Measurements from ENCODE around the gene GABARAP. TPM values are rescaled to one million over a fixed set of nuclear protein-coding genes. Genes with fewer than 3 reads are reported as not detected.

GABARAP gene
- total and polyA plus RNA-seq, 2 donors (not counting 1 experiment from before 2014, with no cell fraction given) = 173 to 1,154 TPM

DNA sequence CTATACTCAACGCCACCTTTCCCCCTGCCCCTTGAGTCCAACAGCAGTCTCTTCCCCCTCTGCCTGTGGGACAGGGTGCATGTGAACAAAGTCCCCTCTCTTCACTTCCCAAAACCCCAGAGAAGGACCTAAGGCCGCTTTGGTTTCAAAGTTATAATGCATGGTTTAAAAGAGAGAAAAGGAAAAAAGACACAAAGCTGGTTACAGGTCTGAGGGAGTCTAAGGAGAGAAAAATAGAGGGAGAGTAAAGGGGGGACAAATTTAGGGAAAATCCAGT, 1.1 kb upstream of the GABARAP start:
- no peaks in the 10 kb centered on the region for H3K9me3 ChIP-seq (ENCODE audit: control insufficient read depth, insufficient read depth, low read depth, low read length)
- H4K20me1 ChIP-seq (ENCODE audit: control insufficient read depth, extremely low read depth, insufficient read depth, low read length) = no peaks in the 10 kb centered on the region
- H3K79me2 ChIP-seq (ENCODE audit: control insufficient read depth, insufficient read depth, low read length) = peaks cover 50% of the 10 kb centered on the region
- DNase-seq (ENCODE audit: low read depth in 2 of 2) = no peak
- TF ChIP-seq EZH2 (IDR thresholded peaks at IDR 0.05; ENCODE audit: low read length, missing control alignments) = no peak
- TF ChIP-seq, protein P1, sequence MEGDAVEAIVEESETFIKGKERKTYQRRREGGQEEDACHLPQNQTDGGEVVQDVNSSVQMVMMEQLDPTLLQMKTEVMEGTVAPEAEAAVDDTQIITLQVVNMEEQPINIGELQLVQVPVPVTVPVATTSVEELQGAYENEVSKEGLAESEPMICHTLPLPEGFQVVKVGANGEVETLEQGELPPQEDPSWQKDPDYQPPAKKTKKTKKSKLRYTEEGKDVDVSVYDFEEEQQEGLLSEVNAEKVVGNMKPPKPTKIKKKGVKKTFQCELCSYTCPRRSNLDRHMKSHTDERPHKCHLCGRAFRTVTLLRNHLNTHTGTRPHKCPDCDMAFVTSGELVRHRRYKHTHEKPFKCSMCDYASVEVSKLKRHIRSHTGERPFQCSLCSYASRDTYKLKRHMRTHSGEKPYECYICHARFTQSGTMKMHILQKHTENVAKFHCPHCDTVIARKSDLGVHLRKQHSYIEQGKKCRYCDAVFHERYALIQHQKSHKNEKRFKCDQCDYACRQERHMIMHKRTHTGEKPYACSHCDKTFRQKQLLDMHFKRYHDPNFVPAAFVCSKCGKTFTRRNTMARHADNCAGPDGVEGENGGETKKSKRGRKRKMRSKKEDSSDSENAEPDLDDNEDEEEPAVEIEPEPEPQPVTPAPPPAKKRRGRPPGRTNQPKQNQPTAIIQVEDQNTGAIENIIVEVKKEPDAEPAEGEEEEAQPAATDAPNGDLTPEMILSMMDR (conservative IDR thresholded peaks at IDR 0.05 in 1 of 2, IDR thresholded peaks at IDR 0.05 in 1 of 2; ENCODE audit: low read depth in 1 of 2, low read length in 2 of 2) = no peak
- H3K4me2 ChIP-seq (ENCODE audit: extremely low read depth, insufficient read depth, low read length) = peak overlapping the region; percentile 100
- peaks cover 14% of the 10 kb centered on the region for H3K36me3 ChIP-seq (ENCODE audit: control insufficient read depth, insufficient read depth, low read length)
- no peaks in the 10 kb centered on the region for H3K27me3 ChIP-seq (ENCODE audit: control insufficient read depth, insufficient read depth, low read length)
- H2AFZ ChIP-seq (ENCODE audit: low read length) = no peak overlapping the region
- peak overlapping the region; percentile 68 for H3K9ac ChIP-seq (ENCODE audit: insufficient read depth, low read length)
- H3K4me3 ChIP-seq (replicated peaks in 1 of 4; ENCODE audit: control extremely low read depth in 1 of 4, insufficient read depth in 1 of 4, low read depth in 3 of 4, low read length in 4 of 4) = peak overlapping the region; percentile 72 to 98 (median 96)
- peaks cover 13% of the 10 kb centered on the region for H3K4me1 ChIP-seq (ENCODE audit: control insufficient read depth, extremely low read depth, insufficient read depth, low read length)
- peak overlapping the region; percentile 97 for H3K27ac ChIP-seq (ENCODE audit: insufficient read depth, low read length)

DNA sequence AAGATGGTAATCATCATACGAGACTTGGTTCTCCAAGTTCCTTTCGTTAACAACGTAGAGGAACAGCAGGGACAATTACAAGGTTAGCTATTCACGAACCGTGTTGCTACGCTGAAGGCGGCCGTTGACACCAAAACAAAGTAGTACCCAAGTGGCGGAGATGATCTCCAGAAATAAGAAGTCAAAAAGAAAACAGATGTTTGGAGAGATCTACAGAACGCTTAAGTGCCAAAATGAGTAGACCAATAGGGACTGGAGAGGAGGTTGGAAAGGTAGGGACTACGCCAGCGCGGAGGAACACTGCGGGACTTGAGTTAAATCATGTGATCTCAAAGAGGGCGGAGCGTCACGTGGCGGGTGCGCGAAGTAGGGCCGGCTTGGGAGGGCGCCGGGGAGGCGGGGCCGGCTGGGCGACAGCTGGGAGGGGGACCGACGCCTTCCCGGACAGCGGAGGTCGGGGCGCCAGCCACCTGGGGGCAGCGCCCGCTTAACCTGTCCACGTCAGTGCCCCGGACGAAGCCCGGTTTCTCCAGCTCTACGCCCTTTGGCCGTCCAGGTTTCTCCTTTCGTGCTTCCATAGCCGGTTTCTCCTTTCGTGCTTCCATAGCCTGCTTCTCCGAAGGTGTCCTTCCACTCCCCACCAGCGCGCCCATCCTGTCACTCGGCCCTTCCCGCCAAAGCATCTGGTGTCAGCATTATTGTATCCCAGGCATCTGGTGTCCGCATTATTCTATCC, 636 bp upstream of the GABARAP start:
- H3K36me3 ChIP-seq (ENCODE audit: control insufficient read depth, insufficient read depth, low read length) = peaks cover 14% of the 10 kb centered on the region
- DNase-seq (ENCODE audit: low read depth in 2 of 2) = peak; percentile 97 to 98
- H3K9ac ChIP-seq (ENCODE audit: insufficient read depth, low read length) = peak overlapping the region; percentile 68
- H2AFZ ChIP-seq (ENCODE audit: low read length) = peak overlapping the region; percentile 98
- peak overlapping the region; percentile 74 to 98 (median 96) for H3K4me3 ChIP-seq (replicated peaks in 1 of 4; ENCODE audit: control extremely low read depth in 1 of 4, insufficient read depth in 1 of 4, low read depth in 3 of 4, low read length in 4 of 4)
- H3K27me3 ChIP-seq (ENCODE audit: control insufficient read depth, insufficient read depth, low read length) = no peaks in the 10 kb centered on the region
- H3K9me3 ChIP-seq (ENCODE audit: control insufficient read depth, insufficient read depth, low read depth, low read length) = no peaks in the 10 kb centered on the region
- peaks cover 48% of the 10 kb centered on the region for H3K79me2 ChIP-seq (ENCODE audit: control insufficient read depth, insufficient read depth, low read length)
- H3K4me1 ChIP-seq (ENCODE audit: control insufficient read depth, extremely low read depth, insufficient read depth, low read length) = peaks cover 13% of the 10 kb centered on the region
- H4K20me1 ChIP-seq (ENCODE audit: control insufficient read depth, extremely low read depth, insufficient read depth, low read length) = no peaks in the 10 kb centered on the region
- TF ChIP-seq, protein P1 (conservative IDR thresholded peaks at IDR 0.05 in 1 of 2, IDR thresholded peaks at IDR 0.05 in 1 of 2; ENCODE audit: low read depth in 1 of 2, low read length in 2 of 2) = no peak
- no peak for TF ChIP-seq EZH2 (IDR thresholded peaks at IDR 0.05; ENCODE audit: low read length, missing control alignments)
- peak overlapping the region; percentile 100 for H3K4me2 ChIP-seq (ENCODE audit: extremely low read depth, insufficient read depth, low read length)
- H3K27ac ChIP-seq (ENCODE audit: insufficient read depth, low read length) = peak overlapping the region; percentile 97

DNA sequence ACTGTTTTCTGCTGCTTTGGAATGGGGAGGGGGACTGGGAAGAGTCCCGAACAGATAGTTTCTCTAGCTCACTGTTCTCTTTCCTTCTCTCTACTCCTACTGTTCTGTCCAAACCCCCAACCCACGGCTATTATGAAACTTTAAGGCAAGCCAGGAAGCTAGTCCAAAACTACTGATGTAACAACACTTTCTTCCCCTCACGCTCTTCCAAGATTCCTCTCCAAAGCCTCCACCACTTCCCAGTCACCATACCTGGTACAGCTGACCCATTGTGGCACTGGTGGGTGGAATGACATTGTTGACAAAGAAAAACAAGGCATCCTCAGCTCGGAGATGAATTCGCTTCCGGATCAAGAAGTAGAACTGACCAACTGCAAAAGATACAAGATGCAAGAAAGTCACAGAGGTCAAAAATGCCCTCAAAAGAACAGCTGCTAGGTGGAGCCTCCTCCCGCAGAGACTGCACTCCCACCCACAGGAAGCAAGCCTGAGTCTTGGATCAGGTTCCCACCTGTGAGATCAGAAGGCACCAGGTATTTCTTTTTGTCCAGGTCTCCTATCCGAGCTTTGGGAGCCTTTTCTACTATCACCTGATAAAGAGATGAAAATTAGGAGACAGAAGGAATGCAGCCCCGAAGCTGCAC, 1.0 kb downstream of the GABARAP start:
- no peak for DNase-seq (ENCODE audit: low read depth in 2 of 2)
- TF ChIP-seq, protein P1 (conservative IDR thresholded peaks at IDR 0.05 in 1 of 2, IDR thresholded peaks at IDR 0.05 in 1 of 2; ENCODE audit: low read depth in 1 of 2, low read length in 2 of 2) = no peak
- no peak for TF ChIP-seq EZH2 (IDR thresholded peaks at IDR 0.05; ENCODE audit: low read length, missing control alignments)
- H4K20me1 ChIP-seq (ENCODE audit: control insufficient read depth, extremely low read depth, insufficient read depth, low read length) = no peaks in the 10 kb centered on the region

More for the DNA sequence above, 1.0 kb downstream of the GABARAP start:
- peak overlapping the region; percentile 96 for H3K4me2 ChIP-seq (ENCODE audit: extremely low read depth, insufficient read depth, low read length)
- no peaks in the 10 kb centered on the region for H3K9me3 ChIP-seq (ENCODE audit: control insufficient read depth, insufficient read depth, low read depth, low read length)
- H3K27me3 ChIP-seq (ENCODE audit: control insufficient read depth, insufficient read depth, low read length) = no peaks in the 10 kb centered on the region
- H3K36me3 ChIP-seq (ENCODE audit: control insufficient read depth, insufficient read depth, low read length) = peaks cover 18% of the 10 kb centered on the region
- peak overlapping the region; percentile 97 for H3K27ac ChIP-seq (ENCODE audit: insufficient read depth, low read length)
- peak overlapping the region; percentile 74 to 98 (median 96) for H3K4me3 ChIP-seq (replicated peaks in 1 of 4; ENCODE audit: control extremely low read depth in 1 of 4, insufficient read depth in 1 of 4, low read depth in 3 of 4, low read length in 4 of 4)
- H3K4me1 ChIP-seq (ENCODE audit: control insufficient read depth, extremely low read depth, insufficient read depth, low read length) = peaks cover 13% of the 10 kb centered on the region
- H3K79me2 ChIP-seq (ENCODE audit: control insufficient read depth, insufficient read depth, low read length) = peaks cover 47% of the 10 kb centered on the region
- H3K9ac ChIP-seq (ENCODE audit: insufficient read depth, low read length) = peak overlapping the region; percentile 96
- no peak overlapping the region for H2AFZ ChIP-seq (ENCODE audit: low read length)

Measured in fibroblast of lung (primary cell).